HL-60 (cell line): ENCODE results near the gene OR51E2.
"Not testable (repeated sequence)": the region's sequence is repeated elsewhere in the genome, so short reads cannot be mapped to it uniquely, and the experiment has no call there.

Experiments
- DNase-seq, 2 experiments: peaks; one replicate each; pipeline ENCODE4 v3.0.0-alpha.2; 2010 to 2020; ENCODE audit warnings: low read depth in 1 of 2, low spot score in 1 of 2
- H3K27ac ChIP-seq: fragments of 250-450 bp; sonication (Bioruptor Pico); replicated peaks from 2 replicates; pipeline ENCODE4 v1.5.1; 2020; ENCODE audit warnings: mild to moderate bottlenecking, moderate library complexity
- H3K27me3 ChIP-seq: fragments of 250-450 bp; sonication (Bioruptor Pico); 2 replicates; pipeline ENCODE4 v1.5.1; 2021; ENCODE audit warnings: mild to moderate bottlenecking, moderate library complexity; ENCODE audit not compliant: insufficient read depth, poor library complexity, severe bottlenecking
- H3K4me3 ChIP-seq: replicated peaks from 2 replicates; pipeline ENCODE4 v1.5.1; 2011; ENCODE audit warnings: mild to moderate bottlenecking, control low read depth, low read length; ENCODE audit not compliant: insufficient read depth
- CTCF ChIP-seq: IDR thresholded peaks from one replicate; pipeline ENCODE4 v1.5.1; 2011; ENCODE audit warnings: low read length, control low read depth, inconsistent platforms; ENCODE audit not compliant: insufficient read depth
- GABPA ChIP-seq: IDR thresholded peaks from 2 replicates; pipeline ENCODE4 v1.6.1; 2012; ENCODE audit warnings: low read depth
- POLR2AphosphoS5 ChIP-seq: IDR thresholded peaks from 2 replicates; pipeline ENCODE4 v1.6.1; 2012; ENCODE audit warnings: low read depth
- REST ChIP-seq: IDR thresholded peaks from 2 replicates; pipeline ENCODE4 v1.6.1; 2012; ENCODE audit warnings: low read depth; ENCODE audit not compliant: insufficient replicate concordance
- SPI1 ChIP-seq: IDR thresholded peaks from 2 replicates; pipeline ENCODE4 v1.6.1; 2012; ENCODE audit warnings: low read depth, mild to moderate bottlenecking, borderline replicate concordance
- long read RNA-seq: library from polyadenylated mRNA; unstranded; transcript quantifications from one replicate; pipeline ENCODE4 v2.0.0, GENCODE V29; 2020

OR51E2 gene
- long read RNA-seq, result 0 reads

GRCh38 chr11:4697585-4697984, at the start of gene OR51E2:
Gene OR51E2 (minus strand): TSS chr11:4697853. CDS start chr11:4682711, 15,142 bp downstream.
- no peak within 1 kb of the TSS for H3K4me3 ChIP-seq
- no peak for TF ChIP-seq POLR2AphosphoS5
- TF ChIP-seq SPI1, result no peak
- no peak for TF ChIP-seq REST
- no peak for TF ChIP-seq CTCF
- TF ChIP-seq GABPA, result no peak
- no peak for DNase-seq
- H3K27ac ChIP-seq, result no peak within 1 kb of the TSS
- peaks cover 13% of the 10 kb centered on the region for H3K27me3 ChIP-seq

GRCh38 chr11:4740735-4741134, 43.1 kb upstream of the OR51E2 start:
- no peak for DNase-seq
- Histone ChIP-seq H3K27me3 (no peaks in the 10 kb centered on the region), H3K27ac (no peak overlapping the region), H3K4me3 (no peak overlapping the region)
- TF ChIP-seq SPI1, result no peak
- no peak for TF ChIP-seq CTCF
- no peak for TF ChIP-seq POLR2AphosphoS5
- no peak for TF ChIP-seq GABPA
- TF ChIP-seq REST, result no peak

GRCh38 chr11:4727171-4727570, 29.5 kb upstream of the OR51E2 start:
- H3K27me3 ChIP-seq, result no peaks in the 10 kb centered on the region
- no peak overlapping the region for H3K4me3 ChIP-seq
- TF ChIP-seq REST, result no peak
- no peak for TF ChIP-seq CTCF
- no peak for TF ChIP-seq GABPA
- no peak for TF ChIP-seq POLR2AphosphoS5
- TF ChIP-seq SPI1, result no peak
- no peak for DNase-seq
- H3K27ac ChIP-seq, result no peak overlapping the region

GRCh38 chr11:4722616-4723534, 25.2 kb upstream of the OR51E2 start:
- H3K27me3 ChIP-seq, H3K4me3 ChIP-seq, DNase-seq, H3K27ac ChIP-seq: not testable (repeated sequence)
